ENCODE results near the gene KREMEN1.

GRCh38 chr22:29055192-29055830, 17.5 kb upstream of the KREMEN1 start:
- TF ChIP-seq CTCF (IDR thresholded peaks at IDR 0.05; ENCODE audit: low read length), result no peak
- TF ChIP-seq EZH2 (optimal IDR thresholded peaks at IDR 0.05; ENCODE audit: low read depth, low read length), result no peak
- TF ChIP-seq EZH2phosphoT487 (IDR thresholded peaks at IDR 0.05; ENCODE audit: low read length), result no peak

Measured in MM.1S (cell line).